ENCODE results near the gene TSR3.
A peak's percentile ranks its signal among the peaks of the same experiment; 100 is the strongest.

TSR3 gene

GRCh38 chr16:1351215-1351581 lies 480 bp downstream of the TSR3 start:
- DNase-seq (ENCODE audit: low read depth) = no peak

- DNase-seq (ENCODE audit: low read depth) = no peak
Observed at GRCh38 chr16:1350691-1351090, 987 bp downstream of the TSR3 start.

GRCh38 chr16:1349951-1350350 lies 1.7 kb downstream of the TSR3 start:
- no peak for DNase-seq (ENCODE audit: low read depth)

- no peak for DNase-seq (ENCODE audit: low read depth)
Observed at GRCh38 chr16:1349351-1349750, 2.3 kb downstream of the TSR3 start.

GRCh38 chr16:1348926-1349325 lies 2.8 kb downstream of the TSR3 start:
- DNase-seq (ENCODE audit: low read depth) = no peak

GRCh38 chr16:1348441-1348840 lies 3.2 kb downstream of the TSR3 start:
- DNase-seq (ENCODE audit: low read depth) = no peak

GRCh38 chr16:1347962-1348361 lies 3.7 kb downstream of the TSR3 start:
- no peak for DNase-seq (ENCODE audit: low read depth)

GRCh38 chr16:1347286-1347855 lies 4.3 kb downstream of the TSR3 start:
- DNase-seq (ENCODE audit: low read depth) = no peak

- DNase-seq (ENCODE audit: low read depth) = no peak
Observed at GRCh38 chr16:1346422-1347285, 5.0 kb downstream of the TSR3 start.

GRCh38 chr16:1345651-1346421 lies 5.8 kb downstream of the TSR3 start:
- DNase-seq (ENCODE audit: low read depth) = no peak

- DNase-seq (ENCODE audit: low read depth) = no peak
Observed at GRCh38 chr16:1345087-1345486, 6.6 kb downstream of the TSR3 start.

GRCh38 chr16:1344499-1344898 lies 7.2 kb downstream of the TSR3 start:
- no peak for DNase-seq (ENCODE audit: low read depth)

- DNase-seq (ENCODE audit: low read depth) = no peak
Observed at GRCh38 chr16:1343428-1344242, 8.0 kb downstream of the TSR3 start.

- DNase-seq (ENCODE audit: low read depth) = peak; percentile 97
Observed at GRCh38 chr16:1342526-1343427, 8.9 kb downstream of the TSR3 start.

- no peak for DNase-seq (ENCODE audit: low read depth)
Observed at GRCh38 chr16:1341495-1342420, 9.9 kb downstream of the TSR3 start.

- DNase-seq (ENCODE audit: low read depth) = no peak
Observed at GRCh38 chr16:1340730-1341494, 10.8 kb downstream of the TSR3 start.

GRCh38 chr16:1338855-1339675 lies 12.6 kb downstream of the TSR3 start:
- no peak for DNase-seq (ENCODE audit: low read depth)

- DNase-seq (ENCODE audit: low read depth) = no peak
Observed at GRCh38 chr16:1338119-1338730, 13.5 kb downstream of the TSR3 start.
